ENCODE data around the gene CNTNAP4. TPM values are rescaled to one million over a fixed set of nuclear protein-coding genes. Genes with fewer than 3 reads are reported as not detected.

The CNTNAP4 gene
- total and polyA plus RNA-seq, 5 experiments from 2014 or later, result not detected

GRCh38 chr16:76487411-76488064 lies 210.3 kb downstream of the CNTNAP4 start:
- Mint-ChIP-seq H3K9me3 (peaks cover 2 to 26% (median 6%) of the 10 kb centered on the region in 9 donors), H3K4me1 (no peaks in the 10 kb centered on the region), H3K36me3 (no peaks in the 10 kb centered on the region), H3K27me3 (no peaks in the 10 kb centered on the region), H3K27ac (no peak overlapping the region), H3K4me3 (no peak overlapping the region)
- POLR2A ChIA-PET, result no interaction called here
- ATAC-seq (no peak), DNase-seq (no peak)

- no peak overlapping the region for H3K4me3 Mint-ChIP-seq
- H3K9me3 Mint-ChIP-seq, result peaks cover 2 to 30% (median 6%) of the 10 kb centered on the region in 9 donors
- POLR2A ChIA-PET, result no interaction called here
- no peak for ATAC-seq
- DNase-seq, result no peak
- no peak overlapping the region for H3K27ac Mint-ChIP-seq
- no peaks in the 10 kb centered on the region for H3K36me3 Mint-ChIP-seq
- no peaks in the 10 kb centered on the region for H3K27me3 Mint-ChIP-seq
- no peaks in the 10 kb centered on the region for H3K4me1 Mint-ChIP-seq
Observed at GRCh38 chr16:76488065-76488417, 210.8 kb downstream of the CNTNAP4 start.

GRCh38 chr16:76490036-76490639 lies 212.9 kb downstream of the CNTNAP4 start:
- ATAC-seq, result no peak
- no peaks in the 10 kb centered on the region for H3K36me3 Mint-ChIP-seq
- no peaks in the 10 kb centered on the region for H3K27me3 Mint-ChIP-seq
- peaks cover 2 to 27% (median 7%) of the 10 kb centered on the region in 9 donors for H3K9me3 Mint-ChIP-seq
- no peak overlapping the region for H3K27ac Mint-ChIP-seq
- DNase-seq, result no peak
- H3K4me1 Mint-ChIP-seq, result no peaks in the 10 kb centered on the region
- H3K4me3 Mint-ChIP-seq, result no peak overlapping the region
- POLR2A ChIA-PET, result no interaction called here

GRCh38 chr16:76500006-76500405 lies 222.8 kb downstream of the CNTNAP4 start:
- no peaks in the 10 kb centered on the region for H3K27me3 Mint-ChIP-seq
- H3K27ac Mint-ChIP-seq, result no peak overlapping the region
- no peaks in the 10 kb centered on the region for H3K36me3 Mint-ChIP-seq
- H3K4me1 Mint-ChIP-seq, result no peaks in the 10 kb centered on the region
- no peak overlapping the region for H3K4me3 Mint-ChIP-seq
- POLR2A ChIA-PET, result no interaction called here
- peaks cover 0 to 17% (median 7%) of the 10 kb centered on the region in 9 donors for H3K9me3 Mint-ChIP-seq
- ATAC-seq (no peak), DNase-seq (no peak)

- no peak for DNase-seq
- no peaks in the 10 kb centered on the region for H3K36me3 Mint-ChIP-seq
- H3K4me3 Mint-ChIP-seq, result no peak overlapping the region
- POLR2A ChIA-PET, result no interaction called here
- H3K4me1 Mint-ChIP-seq, result no peaks in the 10 kb centered on the region
- no peaks in the 10 kb centered on the region for H3K27me3 Mint-ChIP-seq
- H3K27ac Mint-ChIP-seq, result no peak overlapping the region
- ATAC-seq, result no peak
- peaks cover 0 to 17% (median 6%) of the 10 kb centered on the region in 9 donors for H3K9me3 Mint-ChIP-seq
Observed at GRCh38 chr16:76502063-76502462, 224.9 kb downstream of the CNTNAP4 start.

GRCh38 chr16:76502555-76502954 lies 225.4 kb downstream of the CNTNAP4 start:
- Mint-ChIP-seq H3K36me3 (no peaks in the 10 kb centered on the region), H3K27ac (no peak overlapping the region), H3K4me1 (no peaks in the 10 kb centered on the region), H3K4me3 (no peak overlapping the region), H3K27me3 (no peaks in the 10 kb centered on the region), H3K9me3 (peaks cover 0 to 17% (median 6%) of the 10 kb centered on the region in 9 donors)
- DNase-seq (no peak), ATAC-seq (no peak)
- POLR2A ChIA-PET, result no interaction called here

GRCh38 chr16:76503091-76503490 lies 225.9 kb downstream of the CNTNAP4 start:
- no peak overlapping the region for H3K27ac Mint-ChIP-seq
- ATAC-seq (no peak), DNase-seq (no peak)
- H3K4me3 Mint-ChIP-seq, result no peak overlapping the region
- no peaks in the 10 kb centered on the region for H3K4me1 Mint-ChIP-seq
- peaks cover 0 to 17% (median 6%) of the 10 kb centered on the region in 9 donors for H3K9me3 Mint-ChIP-seq
- POLR2A ChIA-PET, result no interaction called here
- H3K27me3 Mint-ChIP-seq, result no peaks in the 10 kb centered on the region
- no peaks in the 10 kb centered on the region for H3K36me3 Mint-ChIP-seq

- no peak overlapping the region for H3K4me3 Mint-ChIP-seq
- peaks cover 0 to 18% (median 5%) of the 10 kb centered on the region in 9 donors for H3K9me3 Mint-ChIP-seq
- POLR2A ChIA-PET, result no interaction called here
- no peak for ATAC-seq
- no peaks in the 10 kb centered on the region for H3K36me3 Mint-ChIP-seq
- DNase-seq, result no peak
- H3K4me1 Mint-ChIP-seq, result no peaks in the 10 kb centered on the region
- H3K27me3 Mint-ChIP-seq, result no peaks in the 10 kb centered on the region
- no peak overlapping the region for H3K27ac Mint-ChIP-seq
Observed at GRCh38 chr16:76511203-76511602, 234.0 kb downstream of the CNTNAP4 start.

- no peak for ATAC-seq
- DNase-seq, result no peak
- POLR2A ChIA-PET, result no interaction called here
- no peaks in the 10 kb centered on the region for H3K4me1 Mint-ChIP-seq
- peaks cover 0 to 2% (median 0%) of the 10 kb centered on the region in 5 donors for H3K27me3 Mint-ChIP-seq
- H3K36me3 Mint-ChIP-seq, result peaks cover 0 to 2% (median 0%) of the 10 kb centered on the region in 3 donors
- H3K27ac Mint-ChIP-seq, result no peak overlapping the region
- peaks cover 0 to 7% (median 0%) of the 10 kb centered on the region in 9 donors for H3K9me3 Mint-ChIP-seq
- H3K4me3 Mint-ChIP-seq, result no peak overlapping the region
Observed at GRCh38 chr16:76518781-76519180, 241.6 kb downstream of the CNTNAP4 start.

GRCh38 chr16:76524356-76524755 lies 247.2 kb downstream of the CNTNAP4 start:
- H3K4me3 Mint-ChIP-seq, result no peak overlapping the region
- ATAC-seq, result no peak
- no peak for DNase-seq
- no peak overlapping the region for H3K27ac Mint-ChIP-seq
- H3K36me3 Mint-ChIP-seq, result peaks cover 0 to 2% (median 0%) of the 10 kb centered on the region in 3 donors
- no peaks in the 10 kb centered on the region for H3K4me1 Mint-ChIP-seq
- H3K27me3 Mint-ChIP-seq, result no peaks in the 10 kb centered on the region
- POLR2A ChIA-PET, result no interaction called here
- H3K9me3 Mint-ChIP-seq, result peaks cover 0 to 8% (median 0%) of the 10 kb centered on the region in 9 donors

GRCh38 chr16:76524769-76525168 lies 247.6 kb downstream of the CNTNAP4 start:
- peaks cover 0 to 8% (median 0%) of the 10 kb centered on the region in 9 donors for H3K9me3 Mint-ChIP-seq
- no peak overlapping the region for H3K4me3 Mint-ChIP-seq
- no peaks in the 10 kb centered on the region for H3K27me3 Mint-ChIP-seq
- DNase-seq (no peak), ATAC-seq (no peak)
- H3K4me1 Mint-ChIP-seq, result no peaks in the 10 kb centered on the region
- peaks cover 0 to 2% (median 0%) of the 10 kb centered on the region in 3 donors for H3K36me3 Mint-ChIP-seq
- no peak overlapping the region for H3K27ac Mint-ChIP-seq
- POLR2A ChIA-PET, result no interaction called here

- no peak for ATAC-seq
- H3K36me3 Mint-ChIP-seq, result peaks cover 0 to 2% (median 0%) of the 10 kb centered on the region in 3 donors
- H3K4me3 Mint-ChIP-seq, result no peak overlapping the region
Observed at GRCh38 chr16:76527244-76527643, 250.0 kb downstream of the CNTNAP4 start.

GRCh38 chr16:76529120-76529519 lies 251.9 kb downstream of the CNTNAP4 start:
- Mint-ChIP-seq H3K4me1 (no peaks in the 10 kb centered on the region), H3K9me3 (peaks cover 0 to 14% (median 0%) of the 10 kb centered on the region in 9 donors), H3K4me3 (no peak overlapping the region), H3K36me3 (no peaks in the 10 kb centered on the region), H3K27ac (no peak overlapping the region), H3K27me3 (no peaks in the 10 kb centered on the region)
- POLR2A ChIA-PET, result no interaction called here
- ATAC-seq (no peak), DNase-seq (no peak)

More at GRCh38 chr16:76527244-76527643, 250.0 kb downstream of the CNTNAP4 start:
- no peak overlapping the region for H3K27ac Mint-ChIP-seq
- no peak for DNase-seq
- H3K27me3 Mint-ChIP-seq, result no peaks in the 10 kb centered on the region
- no peaks in the 10 kb centered on the region for H3K4me1 Mint-ChIP-seq
- POLR2A ChIA-PET, result no interaction called here
- peaks cover 0 to 8% (median 1%) of the 10 kb centered on the region in 9 donors for H3K9me3 Mint-ChIP-seq

GRCh38 chr16:76531236-76531635 lies 254.0 kb downstream of the CNTNAP4 start:
- Mint-ChIP-seq H3K27me3 (no peaks in the 10 kb centered on the region), H3K36me3 (no peaks in the 10 kb centered on the region), H3K9me3 (peaks cover 0 to 14% (median 0%) of the 10 kb centered on the region in 9 donors), H3K4me1 (no peaks in the 10 kb centered on the region), H3K27ac (no peak overlapping the region), H3K4me3 (no peak overlapping the region)
- DNase-seq, result no peak
- ATAC-seq, result no peak
- POLR2A ChIA-PET, result no interaction called here

Data from naive thymus-derived CD8-positive, alpha-beta T cell (primary cell).